SK-MEL-5 (cell line): ENCODE results near the gene WDR54. TPM values are rescaled to one million over a fixed set of nuclear protein-coding genes. Genes with fewer than 3 reads are reported as not detected.
"Not testable (repeated sequence)": the region's sequence is repeated elsewhere in the genome, so short reads cannot be mapped to it uniquely, and the experiment has no call there.

Source experiments
- DNase-seq: peaks from one replicate; pipeline ENCODE4 v3.0.0-alpha.2; 2016; ENCODE audit warnings: low read depth, low spot score
- in situ Hi-C: cut with HindIII; loops from 2 replicates; pipeline ENCODE4 v1.10.0; 2016; ENCODE audit warnings: low sequenced_read_pairs, high pct_unique_total_duplicates, low pct_unique_long_range_greater_than_20kb
- total RNA-seq: library from RNA; depleted of rRNA; stranded (reverse); fragments of >200 nt; shearing (Covaris generic); gene quantifications from 2 replicates; pipeline ENCODE4 v1.2.3, GENCODE V29; 2014

The WDR54 gene
- total RNA-seq, 1 experiment from 2014 or later: 26.9 TPM

DNA sequence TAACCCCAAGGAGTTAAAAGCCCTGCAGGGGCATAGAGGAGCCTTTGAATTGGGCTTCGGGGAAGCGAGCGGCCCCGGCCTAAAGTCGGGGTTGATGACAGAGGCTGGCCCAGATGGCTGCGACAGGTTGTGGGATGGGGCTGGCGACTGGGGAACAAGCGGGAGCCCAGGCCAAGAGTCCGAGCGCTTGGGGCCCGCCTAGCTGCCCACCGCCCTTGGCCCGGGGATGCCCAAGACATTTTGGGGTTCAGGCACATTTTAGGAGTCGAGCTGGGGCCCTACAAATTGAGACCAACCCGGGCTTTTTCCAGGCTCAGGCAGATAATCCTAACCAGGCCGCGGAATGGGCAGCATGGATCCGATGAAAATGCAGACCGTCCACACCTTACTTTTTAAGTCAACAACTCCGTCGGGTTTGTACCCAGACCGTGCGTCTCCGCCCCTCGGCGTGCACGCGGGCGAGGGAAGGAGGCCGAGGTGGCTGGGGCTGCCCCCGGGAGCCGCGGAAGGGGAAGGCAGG, 19.7 kb downstream of the WDR54 start:
- in situ Hi-C loops: no loop called here
- no peak for DNase-seq

DNA sequence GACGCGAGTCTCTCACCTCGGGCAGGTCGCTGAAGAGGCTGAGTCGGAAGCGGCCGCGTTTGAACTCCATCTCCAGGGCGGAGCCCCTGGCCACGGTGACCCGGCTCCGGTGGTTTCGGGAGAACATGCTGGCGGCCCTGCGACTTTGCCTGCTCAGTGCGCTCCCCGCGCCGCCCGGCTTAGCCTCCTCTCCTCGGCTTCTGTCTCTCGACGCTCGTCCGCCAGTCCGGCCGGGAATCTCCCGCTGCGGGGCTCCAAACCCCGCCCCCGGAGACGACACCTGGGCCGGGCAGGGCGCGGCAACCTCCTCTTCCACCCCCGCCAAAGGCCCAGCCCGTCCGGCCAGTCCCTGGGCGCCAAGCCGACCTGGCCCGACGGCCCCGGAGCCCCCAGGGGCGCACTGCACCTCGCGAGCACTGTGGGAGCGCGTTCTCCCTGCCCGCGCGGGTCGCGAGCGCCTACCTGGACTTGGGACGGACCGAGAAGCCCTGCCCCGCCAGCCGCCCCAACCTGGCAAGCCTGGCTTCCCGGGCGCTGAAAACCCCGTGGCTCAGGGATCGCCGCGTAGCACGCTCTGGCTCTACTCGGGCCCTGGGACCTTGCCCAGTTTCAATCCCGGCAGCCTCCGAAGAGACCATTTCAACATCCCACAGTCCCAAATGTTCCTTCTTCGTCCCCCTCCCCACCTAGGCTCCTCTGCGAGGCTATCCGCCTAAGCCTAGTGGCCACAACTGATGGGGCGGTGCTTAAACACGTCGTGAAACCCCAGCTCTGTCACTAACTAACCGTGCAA, 20.4 kb downstream of the WDR54 start, which contains the start of gene RTKN:
Gene RTKN, minus strand, starts transcription at position 248 of the 793 bp plus-strand sequence. Its CDS starts 121 bp downstream, at position 127.
- no peak for DNase-seq
- in situ Hi-C loops: no loop called here

DNA sequence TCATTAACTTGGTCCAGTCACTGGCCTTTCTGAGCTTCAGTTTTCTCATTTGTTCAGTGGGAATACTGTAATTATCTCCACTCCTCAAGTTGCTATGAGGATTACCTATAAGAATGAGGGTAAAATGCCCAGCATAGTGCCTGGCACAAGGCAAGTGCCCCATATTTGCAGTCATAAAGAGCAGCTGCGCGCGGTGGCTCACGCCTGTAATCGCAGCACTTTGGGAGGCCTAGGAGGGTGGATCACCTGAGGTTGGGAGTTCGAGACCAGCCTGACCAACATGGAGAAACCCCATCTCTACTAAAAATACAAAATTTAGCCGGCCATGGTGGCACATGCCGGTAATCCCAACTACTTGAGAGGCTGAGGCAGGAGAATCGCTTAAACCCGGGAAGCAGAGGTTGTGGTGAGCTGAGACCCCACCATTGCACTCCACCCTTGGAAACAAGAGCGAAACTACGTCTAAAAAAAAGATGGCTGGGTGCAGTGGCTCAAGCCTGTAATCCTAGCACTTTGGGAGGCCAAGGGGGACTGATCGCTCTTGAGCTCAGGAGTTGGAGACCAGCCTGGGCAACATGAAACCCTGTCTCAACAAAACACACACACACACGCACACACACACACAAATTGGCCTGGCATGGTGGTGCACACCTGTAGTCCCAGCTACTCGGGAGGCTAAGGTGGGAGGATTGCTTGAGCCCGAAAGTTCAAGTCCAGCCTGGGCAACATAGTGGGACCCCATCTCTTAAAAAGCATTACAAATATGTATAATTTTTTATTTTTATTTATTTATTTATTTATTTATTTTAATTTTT, 21.2 kb downstream of the WDR54 start:
- DNase-seq, in situ Hi-C loops: not testable (repeated sequence)

DNA sequence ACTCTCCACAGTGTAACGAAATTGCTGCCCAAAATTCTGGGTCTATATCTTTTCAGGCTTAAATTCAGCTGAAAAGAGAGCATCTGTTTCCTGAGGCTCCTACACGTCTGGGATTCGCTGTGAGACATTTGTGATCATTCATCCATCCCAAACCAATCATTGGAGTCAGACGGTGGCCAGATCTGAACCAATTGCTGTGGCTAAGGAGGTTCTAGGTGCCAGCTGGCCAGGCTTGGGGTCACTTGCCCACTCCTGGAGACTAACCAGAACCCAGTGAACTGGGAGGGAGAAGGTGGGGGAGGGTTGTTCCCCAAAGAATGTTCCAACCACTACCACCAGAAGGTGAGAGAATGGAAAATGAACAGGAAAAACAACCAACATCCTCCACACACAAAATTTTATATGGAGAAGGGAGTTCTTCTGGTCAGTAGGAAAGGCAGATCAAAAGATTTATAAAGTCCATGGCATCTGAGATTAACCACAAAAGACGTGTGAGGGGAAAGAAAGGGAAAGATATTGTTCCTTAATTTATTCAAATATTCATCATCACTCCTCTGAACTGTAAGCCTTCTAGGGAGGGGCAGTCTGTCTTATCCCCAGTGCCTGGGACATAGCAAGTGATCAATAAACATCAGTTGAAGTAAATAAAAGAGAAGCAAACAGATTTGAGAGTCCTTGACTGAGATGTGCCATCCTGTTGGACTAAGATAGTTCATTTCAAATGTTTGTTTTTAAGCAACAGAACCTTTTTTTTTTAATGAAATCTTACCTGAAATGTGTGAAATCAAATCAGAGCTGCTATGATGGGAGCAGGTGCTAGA, 23.2 kb downstream of the WDR54 start:
- no peak for DNase-seq
- in situ Hi-C loops: no loop called here

DNA sequence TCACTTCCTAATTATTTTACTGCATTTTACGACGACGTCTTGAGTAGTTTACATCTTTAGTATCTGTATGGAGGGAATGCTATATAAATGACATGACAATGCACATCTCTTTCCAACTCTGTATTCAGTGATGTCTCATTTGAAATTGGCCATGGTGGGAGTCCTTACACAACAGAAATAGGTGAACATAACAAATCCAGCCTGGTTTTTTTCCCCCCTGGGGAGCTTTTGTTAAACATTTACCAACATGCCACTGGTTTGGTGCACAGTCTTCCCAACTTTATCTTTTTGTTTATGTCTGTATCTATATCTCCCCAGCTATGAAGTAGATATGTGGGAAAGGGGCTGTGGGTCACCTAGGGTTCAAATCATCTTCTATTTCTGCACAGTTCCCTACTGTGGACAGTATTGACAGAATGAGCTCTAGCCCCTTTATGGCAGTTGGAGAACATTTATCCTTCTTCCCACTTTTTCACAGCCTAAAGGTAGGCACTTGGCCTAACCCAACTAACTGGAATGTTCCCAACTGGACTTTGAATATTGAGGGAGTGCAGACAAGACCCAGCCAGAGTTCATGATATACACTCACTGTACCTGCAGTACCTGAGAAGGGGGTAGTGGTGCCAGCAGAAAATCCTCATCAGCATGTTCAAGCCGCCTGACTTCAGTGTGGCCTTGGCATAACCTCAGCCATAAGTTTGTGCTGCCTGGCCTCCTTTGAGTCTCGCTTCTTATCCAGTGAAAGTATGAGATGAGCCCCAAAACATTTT, 25.9 kb downstream of the WDR54 start:
- in situ Hi-C loops: no loop called here
- DNase-seq: no peak

DNA sequence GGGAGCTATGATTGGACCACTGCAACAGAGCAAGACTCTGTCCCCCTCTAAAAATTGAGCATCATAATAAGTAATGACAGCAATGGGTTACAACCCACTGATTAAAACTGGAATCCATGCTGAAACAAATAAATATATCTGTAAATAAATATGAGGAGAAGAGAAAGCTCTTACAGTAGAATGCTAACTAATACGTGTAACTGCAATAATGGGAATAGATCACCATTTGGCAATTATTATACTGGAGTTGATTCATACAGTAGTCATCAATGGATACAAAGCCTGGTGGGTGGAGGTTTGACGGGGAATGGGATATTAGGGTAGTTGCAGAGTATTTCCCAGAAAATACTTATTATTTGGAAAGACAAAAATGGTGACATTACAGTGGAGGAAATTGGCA, 27.2 kb downstream of the WDR54 start:
- in situ Hi-C loops: no loop called here
- DNase-seq: no peak

DNA sequence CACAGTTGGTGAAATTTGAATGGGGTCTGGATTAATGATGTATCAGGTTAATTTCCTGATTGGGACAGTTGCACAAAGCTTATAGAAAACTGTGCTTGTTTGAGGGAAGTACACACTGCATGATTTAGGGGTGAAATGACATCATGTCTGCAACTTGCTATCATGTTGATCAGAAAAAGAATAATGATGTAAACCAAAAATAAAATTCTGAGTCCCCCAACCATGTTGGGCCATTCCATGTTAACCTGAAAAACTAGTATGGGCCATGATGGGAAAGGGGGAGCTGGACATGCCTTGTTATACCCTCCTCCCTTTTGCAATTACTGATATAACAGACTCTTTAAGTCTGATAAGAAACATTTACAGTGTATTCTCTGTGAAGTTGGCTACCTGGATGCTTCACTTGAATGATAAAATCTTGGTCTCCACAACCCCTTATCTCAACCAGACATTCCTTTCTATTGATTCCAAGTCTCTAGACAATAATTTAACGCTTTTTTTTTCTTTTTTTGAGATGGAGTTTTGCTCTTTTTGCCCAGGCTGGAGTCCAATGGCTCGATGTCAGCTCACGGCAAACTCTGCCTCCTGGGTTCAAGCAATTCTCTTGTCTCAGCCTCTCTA, 29.1 kb downstream of the WDR54 start:
- no peak for DNase-seq
- in situ Hi-C loops: no loop called here

DNA sequence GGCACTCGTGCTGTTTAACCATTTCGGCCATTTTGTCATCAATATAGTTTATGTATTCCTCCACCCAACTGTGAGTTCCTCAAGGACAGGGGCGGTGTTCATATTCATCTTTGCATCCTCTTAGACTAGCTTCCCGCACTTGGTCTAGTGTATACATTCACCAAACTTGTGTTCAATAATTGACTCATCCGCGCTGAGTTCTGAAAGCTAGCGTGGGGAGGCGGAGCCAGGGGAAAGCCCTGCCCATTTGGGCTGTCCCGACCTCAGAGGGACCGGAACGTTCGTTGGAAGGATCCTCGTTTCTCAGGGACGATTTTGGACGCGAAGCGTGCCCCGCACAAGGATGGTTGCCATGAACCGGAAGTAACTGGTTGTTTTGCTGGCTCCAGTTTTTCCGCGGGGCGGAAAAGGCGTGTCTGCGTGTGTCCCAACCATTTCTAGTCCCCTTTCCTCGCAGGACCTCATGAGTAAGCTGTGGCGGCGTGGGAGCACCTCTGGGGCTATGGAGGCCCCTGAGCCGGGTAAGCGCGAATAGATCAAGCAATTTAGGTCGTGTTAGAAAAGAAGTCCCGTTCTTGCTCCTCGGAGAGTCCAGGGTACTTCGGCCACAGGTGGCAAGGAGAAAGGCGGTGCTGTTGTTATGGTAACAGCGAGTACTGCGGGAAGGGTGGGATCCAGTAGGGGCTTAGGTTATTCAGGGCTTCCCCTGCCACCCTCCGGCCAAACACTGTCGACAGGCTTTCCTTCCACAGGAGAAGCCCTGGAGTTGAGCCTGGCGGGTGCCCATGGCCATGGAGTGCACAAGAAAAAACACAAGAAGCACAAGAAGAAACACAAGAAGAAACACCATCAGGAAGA, 33.4 kb downstream of the WDR54 start, which contains the start of gene INO80B:
Gene INO80B, plus strand, starts transcription at position 434 of the 858 bp plus-strand sequence. Its CDS starts 30 bp downstream, at position 464.
- in situ Hi-C loops: no loop called here
- peak; percentile 98 for DNase-seq

DNA sequence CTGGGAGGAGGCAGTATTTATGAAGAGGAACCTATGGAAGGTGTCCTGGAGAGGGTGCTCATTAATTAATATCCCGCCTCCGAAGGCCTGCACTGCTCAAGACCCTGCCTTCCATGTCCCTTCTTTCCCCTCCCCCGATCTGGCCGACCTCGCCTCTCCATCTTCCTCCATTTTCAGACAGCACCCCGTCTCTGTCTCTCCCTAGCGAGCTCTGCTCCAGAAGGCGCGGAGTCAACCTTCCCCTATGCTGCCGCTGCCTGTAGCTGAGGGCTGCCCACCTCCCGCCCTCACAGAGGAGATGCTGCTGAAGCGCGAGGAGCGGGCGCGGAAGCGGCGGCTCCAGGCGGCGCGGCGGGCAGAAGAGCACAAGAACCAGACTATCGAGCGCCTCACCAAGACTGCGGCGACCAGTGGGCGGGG, 35.6 kb downstream of the WDR54 start:
- in situ Hi-C loops: no loop called here
- DNase-seq: no peak

DNA sequence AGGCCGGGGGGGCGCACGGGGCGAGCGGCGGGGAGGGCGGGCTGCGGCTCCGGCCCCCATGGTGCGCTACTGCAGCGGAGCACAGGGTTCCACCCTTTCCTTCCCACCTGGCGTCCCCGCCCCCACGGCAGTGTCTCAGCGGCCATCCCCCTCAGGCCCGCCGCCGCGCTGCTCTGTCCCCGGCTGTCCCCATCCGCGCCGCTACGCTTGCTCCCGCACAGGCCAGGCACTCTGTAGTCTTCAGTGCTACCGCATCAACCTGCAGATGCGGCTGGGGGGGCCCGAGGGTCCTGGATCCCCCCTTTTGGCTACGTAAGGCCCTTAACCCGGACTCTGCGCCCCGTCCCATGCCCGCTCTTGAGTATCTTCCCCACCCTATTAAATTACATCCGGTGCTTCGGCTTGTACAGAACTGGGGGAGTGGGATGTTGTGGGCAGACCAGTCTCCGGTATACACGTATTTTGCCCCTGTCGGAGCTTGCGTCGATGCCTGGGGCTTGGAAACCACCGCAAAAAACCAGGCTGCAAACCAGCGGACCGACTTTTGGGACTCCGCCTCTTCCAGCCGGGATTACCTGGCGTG, 36.1 kb downstream of the WDR54 start:
- in situ Hi-C loops: no loop called here
- no peak for DNase-seq

DNA sequence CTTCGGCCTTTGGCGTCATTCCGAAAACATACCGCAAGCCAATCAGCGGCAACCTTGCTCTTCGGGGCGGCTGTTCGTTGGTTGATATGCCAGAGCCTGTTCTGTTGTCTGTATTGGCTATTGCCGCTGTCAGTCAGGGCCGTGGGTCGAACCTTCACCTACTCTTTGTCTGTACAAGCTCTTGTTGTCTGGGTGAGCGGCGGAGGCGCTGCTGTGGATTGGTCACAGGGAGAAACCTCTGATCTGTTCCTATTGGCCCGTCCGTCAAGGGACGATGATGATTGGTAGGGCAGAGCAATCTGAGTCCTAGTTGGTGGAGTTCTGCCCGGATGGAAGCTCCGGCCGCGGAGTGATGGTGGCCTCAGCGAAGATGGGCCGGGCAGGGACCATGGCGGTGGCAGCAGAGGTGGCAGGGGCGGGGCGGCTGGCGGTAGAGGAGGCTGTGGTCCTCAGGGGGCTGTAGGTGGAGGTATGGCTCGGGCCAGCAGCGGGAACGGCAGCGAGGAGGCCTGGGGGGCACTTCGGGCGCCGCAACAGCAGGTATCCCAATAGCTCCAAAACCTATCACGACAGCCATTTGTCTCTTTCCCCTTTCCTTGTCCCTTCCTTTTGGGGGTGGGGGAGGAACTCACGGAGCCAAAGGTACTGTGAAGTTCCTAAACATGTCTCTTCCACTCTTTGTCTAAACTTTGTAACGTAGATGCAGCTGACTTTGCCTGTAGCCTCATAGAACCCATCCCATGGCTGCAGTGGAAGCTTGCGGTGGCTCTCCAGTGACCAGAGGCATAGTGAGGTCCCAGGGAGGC, 36.8 kb downstream of the WDR54 start, which contains the start of gene WBP1:
Gene WBP1, plus strand, starts transcription at position 307 of the 806 bp plus-strand sequence. Its CDS starts 165 bp downstream, at position 472.
- in situ Hi-C loops: no loop called here

DNA sequence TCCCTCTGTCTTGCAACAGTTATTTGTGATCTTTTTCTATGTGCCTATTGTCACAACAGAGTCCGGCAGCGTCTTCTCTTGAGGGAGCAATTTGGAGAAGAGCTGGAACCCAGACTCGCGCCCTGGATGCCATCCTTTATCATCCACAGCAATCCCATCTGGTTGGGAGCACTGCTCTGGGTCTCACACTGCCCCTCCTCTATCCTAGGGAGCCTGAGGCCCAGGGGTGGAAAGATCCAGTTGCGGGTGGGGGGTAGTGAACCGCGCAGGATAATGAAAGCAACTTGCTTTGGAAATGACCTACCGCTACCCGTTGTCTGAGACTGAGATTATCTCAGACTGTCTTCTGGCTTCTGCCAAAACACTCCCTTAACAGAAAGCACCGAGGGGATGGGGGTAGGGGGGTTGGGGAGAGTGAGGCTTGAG, 37.4 kb downstream of the WDR54 start:
- DNase-seq: no peak
- in situ Hi-C loops: no loop called here

More for the DNA sequence above, 36.8 kb downstream of the WDR54 start, which contains the start of gene WBP1:
- DNase-seq: peak; percentile 100

DNA sequence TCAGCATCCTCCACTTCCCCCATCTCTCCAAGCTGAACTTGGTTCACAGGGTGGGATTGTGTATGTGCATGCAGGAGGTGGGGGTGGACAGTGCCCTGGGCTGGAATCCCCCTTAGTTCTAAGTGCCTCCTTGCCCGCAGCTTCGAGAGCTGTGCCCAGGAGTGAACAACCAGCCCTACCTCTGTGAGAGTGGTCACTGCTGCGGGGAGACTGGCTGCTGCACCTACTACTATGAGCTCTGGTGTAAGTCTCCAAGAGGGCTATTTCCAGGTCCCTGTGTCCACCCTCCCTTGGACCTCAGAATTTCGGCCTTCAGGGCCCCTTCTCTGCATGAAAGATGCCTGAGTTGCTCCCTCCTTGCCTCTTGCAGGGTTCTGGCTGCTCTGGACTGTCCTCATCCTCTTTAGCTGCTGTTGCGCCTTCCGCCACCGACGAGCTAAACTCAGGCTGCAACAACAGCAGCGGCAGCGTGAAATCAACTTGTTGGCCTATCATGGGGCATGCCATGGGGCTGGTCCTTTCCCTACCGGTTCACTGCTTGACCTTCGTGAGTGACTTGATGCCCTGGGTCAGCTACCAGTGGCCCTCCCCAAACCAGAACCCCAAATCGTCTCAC, 38.1 kb downstream of the WDR54 start:
- DNase-seq, in situ Hi-C loops: not testable (repeated sequence)

DNA sequence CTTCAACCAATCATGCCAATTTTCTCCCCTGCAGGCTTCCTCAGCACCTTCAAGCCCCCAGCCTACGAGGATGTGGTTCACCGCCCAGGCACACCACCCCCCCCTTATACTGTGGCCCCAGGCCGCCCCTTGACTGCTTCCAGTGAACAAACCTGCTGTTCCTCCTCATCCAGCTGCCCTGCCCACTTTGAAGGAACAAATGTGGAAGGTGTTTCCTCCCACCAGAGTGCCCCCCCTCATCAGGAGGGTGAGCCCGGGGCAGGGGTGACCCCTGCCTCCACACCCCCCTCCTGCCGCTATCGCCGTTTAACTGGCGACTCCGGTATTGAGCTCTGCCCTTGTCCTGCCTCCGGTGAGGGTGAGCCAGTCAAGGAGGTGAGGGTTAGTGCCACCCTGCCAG, 38.7 kb downstream of the WDR54 start:
- in situ Hi-C loops: not testable (repeated sequence)

More for the DNA sequence above, 38.7 kb downstream of the WDR54 start:
- not testable (repeated sequence) for DNase-seq
